A549 (cell line): ENCODE measurements around the gene DNASE1L2.

ENCODE experiments used
- BHLHE40 ChIP-seq: IDR thresholded peaks from 2 replicates; pipeline ENCODE4 v1.6.1; 2012; ENCODE audit warnings: low read depth, low read length, inconsistent platforms
- CTCF ChIP-seq: fragments of >200 bp; sonication (Bioruptor Twin); formaldehyde crosslinking; IDR thresholded peaks from 3 replicates; pipeline ENCODE4 v1.5.1; 2016
- POLR2A ChIP-seq: IDR thresholded peaks from 2 replicates; pipeline ENCODE4 v1.6.1; 2012; ENCODE audit warnings: mild to moderate bottlenecking, low read length
- REST ChIP-seq: fragments of 200-600 bp; sonication (generic); IDR thresholded peaks from 2 replicates; pipeline ENCODE4 v1.6.1; 2016; ENCODE audit warnings: antibody characterized with exemption, mild to moderate bottlenecking, moderate library complexity
- SREBF2 ChIP-seq: fragments of 450-650 bp; IDR thresholded peaks from 2 replicates; pipeline ENCODE4 v1.6.1; 2014; ENCODE audit warnings: mild to moderate bottlenecking, moderate library complexity

- TF ChIP-seq CTCF, result no peak
- no peak for TF ChIP-seq BHLHE40
- no peak for TF ChIP-seq REST
- no peak for TF ChIP-seq POLR2A
- no peak for TF ChIP-seq SREBF2
These were observed 35.7 kb downstream of the DNASE1L2 start for GRCh38 chr16:2271848-2272461.
